NOMO-1 treated with DMSO at 0.1 percent for 48 hours (cell line): ENCODE data around the gene PHKG1.
"Not testable (repeated sequence)": the region's sequence is repeated elsewhere in the genome, so short reads cannot be mapped to it uniquely, and the experiment has no call there.

ENCODE experiments used
- DNase-seq: peaks from one replicate; lab custom pipeline; 2025; ENCODE audit not compliant: unreplicated experiment; lab: John Stamatoyannopoulos, UW

PHKG1 gene

DNA sequence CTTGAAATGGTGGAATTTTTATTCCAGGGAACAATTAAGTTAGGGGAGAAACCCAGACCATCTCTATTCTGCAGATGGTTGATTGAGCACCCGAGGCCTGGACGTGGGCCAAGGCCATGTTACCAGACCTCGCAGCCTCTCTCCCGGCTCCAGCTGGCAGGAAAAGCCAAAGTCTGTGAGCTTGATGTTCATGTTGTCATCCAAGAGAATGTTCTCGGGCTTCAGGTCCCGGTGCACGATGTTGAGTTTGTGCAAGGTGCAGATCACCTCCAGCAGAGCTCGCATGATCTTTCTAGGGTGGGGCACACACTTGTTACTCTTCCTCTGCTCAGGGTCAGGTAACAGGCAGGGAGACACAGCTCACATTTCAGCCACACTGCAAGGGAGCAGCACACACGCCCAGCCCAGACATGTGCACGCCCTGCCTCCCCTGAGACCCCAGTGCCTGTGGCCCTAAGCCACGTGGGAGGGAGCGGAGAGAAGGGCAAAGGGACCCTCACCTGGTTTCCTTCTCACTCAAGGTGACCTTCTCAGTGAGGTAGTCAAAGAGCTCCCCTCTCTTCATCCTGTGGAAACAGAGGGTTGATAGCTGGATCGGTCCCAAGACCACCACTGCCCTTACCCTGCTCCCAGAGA lies 9.5 kb downstream of the PHKG1 start:
- DNase-seq, result no peak

GRCh38 chr7:56081626-56082340 lies 11.0 kb downstream of the PHKG1 start:
- DNase-seq, result no peak

- not testable (repeated sequence) for DNase-seq
Observed at GRCh38 chr7:56080726-56081435, 11.9 kb downstream of the PHKG1 start.

- no peak for DNase-seq
Observed at GRCh38 chr7:56079450-56080185, 13.1 kb downstream of the PHKG1 start.

GRCh38 chr7:56078196-56078595 lies 14.6 kb downstream of the PHKG1 start:
- DNase-seq, result no peak

DNA sequence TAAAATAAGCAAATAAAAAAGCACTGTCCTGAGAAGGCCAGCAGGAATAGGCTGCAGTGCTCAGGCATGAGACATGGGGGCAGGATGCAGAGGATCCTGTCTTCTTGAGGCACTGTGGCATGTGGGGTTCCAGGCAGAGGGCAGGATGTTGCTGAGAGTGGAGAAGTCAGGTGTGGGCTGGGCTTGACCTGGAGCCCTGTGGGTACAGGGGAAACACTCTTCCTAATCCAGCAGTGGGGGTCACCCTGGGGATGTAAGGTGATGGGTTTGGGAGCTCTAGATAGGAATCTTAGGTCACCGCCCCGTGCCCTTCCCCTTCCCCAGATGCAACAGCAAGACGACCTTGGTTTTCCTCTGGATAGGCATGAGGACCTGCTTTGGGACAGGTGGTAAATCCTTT lies 15.1 kb downstream of the PHKG1 start:
- DNase-seq, result no peak

DNA sequence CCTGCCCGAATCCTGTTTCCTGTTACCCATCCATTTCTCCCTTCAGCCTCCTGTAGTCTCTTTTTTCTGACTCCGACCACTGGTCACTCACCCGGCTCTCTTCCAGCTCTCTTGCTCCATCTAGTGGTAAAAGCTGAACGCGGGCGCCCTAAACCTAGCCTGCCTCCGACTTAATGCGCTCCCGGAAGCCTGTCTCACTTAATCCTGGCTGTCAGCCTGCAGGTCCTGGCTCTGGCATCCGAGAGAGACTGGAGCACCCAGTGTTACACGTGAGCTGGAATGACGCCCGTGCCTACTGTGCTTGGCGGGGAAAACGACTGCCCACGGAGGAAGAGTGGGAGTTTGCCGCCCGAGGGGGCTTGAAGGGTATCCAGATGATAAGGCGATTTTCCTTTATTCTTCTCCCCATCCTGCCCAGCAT lies 18.4 kb downstream of the PHKG1 start:
- peak; percentile 46 for DNase-seq

- not testable (repeated sequence) for DNase-seq
Observed at GRCh38 chr7:56066376-56066775, 26.4 kb downstream of the PHKG1 start.

- peak; percentile 83 for DNase-seq
Observed at GRCh38 chr7:56063882-56064625, 28.7 kb downstream of the PHKG1 start, which contains the start of gene SUMF2. TSS of gene SUMF2 (plus strand) at chr7:56064286. CDS start at chr7:56064312, 26 bp downstream.

- DNase-seq, result no peak
Observed at GRCh38 chr7:56063500-56063881, 29.3 kb downstream of the PHKG1 start.

DNA sequence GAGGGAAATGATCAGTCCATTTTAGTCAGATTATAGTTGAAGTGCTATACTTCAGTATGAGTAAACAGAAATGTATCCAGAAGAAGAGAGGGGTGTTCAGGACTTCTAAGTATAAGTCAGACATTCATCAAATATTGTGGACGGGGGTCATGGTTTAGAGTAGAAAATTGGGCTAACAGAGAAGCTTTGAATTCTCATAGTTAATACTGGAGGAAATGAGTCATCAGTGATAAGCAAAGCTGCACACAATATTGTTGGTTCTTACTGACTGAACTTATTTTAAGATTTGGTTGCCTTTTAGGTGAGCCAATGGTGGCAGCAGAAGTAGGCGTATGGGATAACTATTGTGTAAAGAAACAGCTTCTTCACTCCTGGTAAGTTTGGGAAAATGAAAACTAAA lies 30.4 kb downstream of the PHKG1 start:
- peak; percentile 21 for DNase-seq

- DNase-seq, result no peak
Observed at GRCh38 chr7:56053993-56054392, 38.8 kb downstream of the PHKG1 start.

- DNase-seq, result no peak
Observed at GRCh38 chr7:56053379-56053778, 39.4 kb downstream of the PHKG1 start.

GRCh38 chr7:56051339-56052191 lies 41.2 kb downstream of the PHKG1 start, which contains the start of the genes CCT6A and PSPH:
TSS of gene CCT6A (plus strand) at chr7:56051765. CDS start at chr7:56051849, 84 bp downstream.
TSS of gene PSPH (minus strand) at chr7:56051444. CDS start at chr7:56021212, 30,232 bp downstream.
- DNase-seq, result peak; percentile 93

DNA sequence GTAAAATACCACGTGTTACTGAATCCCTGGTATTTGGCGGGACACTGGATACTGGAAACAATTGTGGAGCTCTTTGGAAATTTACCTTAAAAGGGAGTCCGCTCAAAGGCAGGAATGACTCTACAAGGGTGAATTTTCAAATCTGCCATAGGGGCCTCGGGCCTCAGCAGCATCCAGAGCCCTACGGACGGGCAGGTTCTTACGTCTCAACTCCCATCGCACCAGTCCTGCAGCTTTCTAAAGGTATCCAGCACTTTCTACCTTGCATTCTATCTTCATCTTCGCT lies 41.8 kb downstream of the PHKG1 start:
- no peak for DNase-seq

- not testable (repeated sequence) for DNase-seq
Observed at GRCh38 chr7:56048763-56049162, 44.0 kb downstream of the PHKG1 start.

- DNase-seq, result no peak
Observed at GRCh38 chr7:56048245-56048644, 44.5 kb downstream of the PHKG1 start.

- DNase-seq, result not testable (repeated sequence)
Observed at GRCh38 chr7:56047446-56048116, 45.2 kb downstream of the PHKG1 start.
